Raji (cell line): Measurements from ENCODE around the gene AAMP.

Source experiments
- POLR2A ChIP-seq: IDR thresholded peaks from 2 replicates; pipeline ENCODE4 v1.6.1; 2011; ENCODE audit warnings: low read depth, low read length, control low read depth; ENCODE audit not compliant: insufficient read depth

AAMP gene

DNA sequence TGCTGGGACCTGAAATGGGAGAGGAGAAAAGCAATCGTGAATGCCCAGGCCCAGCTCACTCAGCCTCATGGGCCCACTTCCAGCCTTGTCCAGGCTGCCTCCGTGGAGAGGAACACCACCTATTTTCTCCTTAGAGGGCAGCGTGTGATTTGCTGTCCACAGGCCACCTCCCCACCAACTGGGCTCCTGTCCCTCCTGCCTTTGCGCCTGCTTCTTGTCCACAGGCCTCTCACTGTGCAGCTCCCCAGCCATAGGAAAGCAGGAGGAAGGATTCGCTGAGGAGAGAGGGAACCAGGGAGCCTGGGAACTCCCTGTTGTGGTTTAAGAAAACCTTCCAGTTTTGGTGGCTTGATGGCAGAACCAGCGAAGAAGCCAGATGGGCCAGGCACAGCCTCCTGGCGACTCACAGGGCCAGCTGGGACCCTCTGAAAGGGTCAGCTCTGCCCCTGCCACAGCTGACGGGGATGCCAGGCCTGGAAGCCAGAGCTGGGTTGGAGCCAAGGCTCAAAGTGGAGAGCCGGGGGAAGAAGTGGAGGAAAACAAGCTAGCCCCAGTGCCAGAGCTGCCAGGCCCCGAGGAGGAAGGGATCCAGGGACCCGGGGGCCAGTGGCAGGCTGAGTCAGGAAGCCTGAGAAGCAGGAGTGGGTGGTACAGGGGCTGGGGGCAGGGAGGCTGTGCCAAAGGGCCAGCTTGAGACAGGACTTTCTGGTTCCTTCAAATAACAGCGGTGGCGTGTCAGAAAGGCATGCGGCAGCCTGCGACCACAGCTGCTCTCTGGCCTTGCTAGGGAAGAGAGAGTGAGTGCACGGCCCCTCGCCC, 12.4 kb upstream of the AAMP start:
- no peak for TF ChIP-seq POLR2A

DNA sequence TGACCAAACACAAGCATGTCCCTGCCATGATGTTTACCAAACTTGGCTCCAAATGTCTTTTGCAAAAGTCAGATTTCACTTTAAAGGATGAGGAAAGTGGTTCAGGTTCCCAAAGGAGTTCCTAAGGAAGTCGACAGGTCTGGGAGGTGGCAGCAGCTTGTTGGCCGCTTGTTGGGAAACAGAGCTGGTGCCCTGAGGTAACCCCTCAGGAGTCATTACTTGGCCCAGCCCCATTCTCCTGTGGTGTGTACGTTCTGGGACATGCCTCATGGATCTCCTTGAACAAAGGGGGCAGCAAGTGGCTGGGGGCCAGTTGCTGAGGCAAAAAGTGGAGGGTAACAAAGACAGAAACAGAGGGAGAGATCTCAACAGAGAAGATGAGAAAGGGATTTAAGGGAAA, 11.5 kb upstream of the AAMP start:
- TF ChIP-seq POLR2A = no peak

DNA sequence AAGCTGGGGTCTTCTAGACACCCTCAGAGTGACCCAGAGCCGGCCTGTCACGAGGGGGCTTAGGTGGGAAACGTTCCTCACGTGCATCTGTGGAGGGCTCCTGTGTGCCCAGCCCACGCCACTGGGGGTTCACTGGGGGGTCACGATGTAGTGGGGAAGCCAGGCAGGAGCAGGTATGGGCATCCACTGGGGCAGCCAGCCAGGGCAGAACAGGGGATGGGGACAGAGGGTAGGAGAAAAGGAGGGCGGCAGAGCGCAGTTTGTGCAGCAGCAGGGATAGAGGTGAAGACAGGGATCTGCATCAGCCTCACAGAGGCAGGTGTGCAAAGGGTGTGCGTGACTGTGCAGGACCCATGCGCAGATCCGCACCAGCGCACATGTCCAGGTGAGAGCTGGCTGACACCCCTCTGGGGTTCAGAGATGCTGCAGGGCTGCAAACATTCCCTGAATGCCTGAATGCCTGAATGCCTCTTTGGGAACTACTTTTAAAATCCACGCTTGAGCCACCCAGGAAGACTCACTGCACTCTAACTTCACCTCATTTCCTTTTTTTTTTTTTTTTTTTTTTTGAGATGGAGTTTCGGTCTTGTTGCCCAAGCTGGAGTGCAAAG, 10.4 kb upstream of the AAMP start:
- TF ChIP-seq POLR2A = no peak

DNA sequence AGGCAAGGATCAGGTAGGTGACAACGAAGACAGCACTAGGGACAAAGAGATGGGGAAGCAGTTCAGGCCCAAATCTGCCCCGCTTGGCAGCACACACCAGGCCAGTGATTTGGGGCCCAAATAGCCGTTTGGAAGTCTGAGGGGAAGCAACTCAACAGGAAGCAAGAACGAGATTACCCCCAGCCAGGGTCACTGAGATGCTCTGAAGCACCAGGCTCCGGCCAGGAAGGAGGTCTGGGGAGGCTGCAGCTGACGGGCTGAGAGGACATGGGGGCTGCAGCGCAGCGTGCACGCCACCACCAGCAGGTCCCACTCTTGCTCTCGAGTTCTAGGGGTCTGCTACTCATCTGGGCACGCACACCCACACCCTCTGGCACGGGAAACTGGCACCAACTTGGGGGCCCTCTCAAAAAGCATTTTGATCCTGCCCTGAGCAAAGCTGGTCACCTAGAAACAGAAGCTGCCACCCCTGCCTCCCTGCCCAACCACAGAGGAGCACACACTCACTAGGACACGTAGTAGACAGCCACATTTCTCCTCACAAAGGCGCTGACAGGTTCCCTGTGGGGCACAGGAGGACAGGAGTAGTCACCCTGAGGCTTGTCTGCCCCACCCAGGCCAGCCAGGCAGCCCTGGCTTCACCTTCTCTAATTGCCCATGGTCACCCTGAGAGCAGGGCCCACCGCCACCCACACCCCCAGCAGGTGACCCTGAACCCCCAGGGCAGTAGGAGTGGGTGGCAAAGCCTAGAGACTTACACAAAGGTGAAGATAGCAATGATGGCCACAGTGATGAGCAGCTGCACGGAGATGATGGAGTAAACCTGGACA, 8.8 kb upstream of the AAMP start:
- TF ChIP-seq POLR2A = no peak

DNA sequence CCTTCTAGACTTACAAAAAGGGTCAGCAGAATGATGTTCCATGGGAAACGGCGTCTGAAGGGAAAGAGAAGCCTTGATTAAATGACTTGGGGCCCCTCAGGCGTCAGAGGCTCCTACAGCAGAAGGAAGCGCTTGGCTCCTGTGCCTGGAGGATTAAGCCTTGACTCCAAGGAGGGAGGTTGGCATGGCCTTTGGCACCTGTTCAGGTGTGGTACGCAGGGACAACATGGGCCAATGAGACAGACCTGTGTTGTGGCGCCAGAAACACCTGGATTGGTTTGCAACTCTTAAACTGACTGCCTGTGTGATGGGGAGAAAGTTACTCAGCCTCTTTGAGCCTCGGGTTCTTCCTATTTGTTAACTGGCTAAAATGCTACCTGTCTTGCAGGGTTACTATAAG, 8.0 kb upstream of the AAMP start:
- TF ChIP-seq POLR2A = no peak

DNA sequence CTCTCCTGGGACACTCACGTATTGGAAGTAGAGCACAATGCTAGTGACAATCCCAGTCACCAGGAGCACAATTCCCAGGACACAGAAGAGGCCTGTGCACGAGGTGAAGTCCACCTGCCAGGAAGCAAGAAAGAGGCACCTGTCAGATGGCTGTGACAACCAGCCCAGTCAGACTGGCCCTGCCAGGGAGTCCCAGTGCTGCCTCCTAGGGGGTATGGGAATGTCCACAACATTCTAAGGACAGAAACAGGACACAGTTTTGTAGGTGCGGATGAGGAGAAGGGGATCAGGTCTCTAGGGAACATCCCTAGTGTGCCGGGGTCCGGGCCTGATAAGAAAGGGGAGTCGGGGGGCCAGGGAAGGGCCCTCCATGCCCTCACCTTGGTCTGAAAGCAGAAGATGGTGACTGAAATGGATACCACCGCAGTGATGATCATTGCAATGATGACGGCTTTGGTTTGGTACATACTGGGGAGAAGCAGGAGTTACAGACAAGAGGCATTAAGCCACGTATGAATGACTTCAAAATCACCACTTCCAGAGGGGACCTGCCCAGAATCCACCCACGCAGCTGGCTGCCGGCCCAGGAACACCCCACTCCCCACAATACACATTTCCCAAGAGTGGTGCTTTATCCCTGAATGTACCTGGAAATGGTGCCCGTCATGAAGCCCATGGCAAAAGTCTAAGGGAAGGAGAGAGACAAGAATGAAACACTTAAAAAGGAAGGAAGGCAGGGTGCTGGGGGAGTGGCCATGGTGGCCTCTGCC, 7.2 kb upstream of the AAMP start:
- TF ChIP-seq POLR2A = no peak

DNA sequence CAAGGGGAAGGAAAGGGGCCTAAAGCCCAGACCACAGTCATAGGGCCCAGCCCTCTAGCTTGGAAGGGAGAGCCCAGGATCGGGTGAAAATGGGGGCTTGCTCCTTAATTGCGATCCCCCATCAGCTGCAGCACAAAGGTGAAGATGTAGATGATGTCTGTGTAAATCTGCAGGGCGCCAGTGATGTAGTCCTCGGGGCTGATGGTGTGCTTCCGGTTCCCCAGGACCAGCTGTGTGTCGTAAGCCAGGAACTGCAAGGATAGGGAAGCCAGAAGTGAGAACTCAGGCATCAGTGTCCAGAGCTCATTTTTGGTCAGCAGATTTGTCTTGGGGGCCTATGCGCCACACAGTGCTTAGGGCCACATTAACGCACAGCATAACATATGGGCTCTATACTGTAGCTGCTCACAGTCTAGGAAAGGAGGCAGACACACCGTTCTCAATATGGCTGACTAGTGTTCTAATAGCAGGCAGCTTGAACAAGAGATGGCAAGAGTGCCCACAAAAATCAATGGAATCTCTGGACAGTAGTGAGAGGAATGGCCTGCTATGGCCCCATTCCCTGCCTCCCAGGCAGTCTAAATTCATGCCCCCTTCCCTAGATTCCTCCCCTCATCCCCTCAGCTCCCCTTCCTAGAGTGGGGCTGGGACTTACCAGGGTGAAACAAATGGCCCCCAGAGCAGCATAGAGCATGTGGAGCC, 5.6 kb upstream of the AAMP start:
- TF ChIP-seq POLR2A = no peak

DNA sequence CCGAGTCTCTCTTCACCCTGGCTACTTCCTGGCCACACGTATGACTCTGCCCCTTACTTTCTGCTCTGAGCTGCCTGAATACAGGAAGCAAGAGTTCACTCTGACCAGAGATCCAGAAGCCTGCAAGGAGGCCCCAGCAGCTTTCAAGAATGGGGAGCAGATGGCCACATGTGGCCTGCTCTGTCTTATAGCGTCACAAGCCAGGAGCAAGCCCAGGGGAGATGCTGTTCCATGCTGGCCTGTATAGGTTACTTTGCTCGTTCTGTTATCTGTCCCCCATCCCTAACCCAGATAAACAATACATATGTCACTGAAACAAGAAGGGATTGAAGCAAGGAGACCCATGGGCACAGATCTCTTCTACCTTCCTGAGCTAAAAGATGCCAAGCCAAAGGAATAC, 4.6 kb upstream of the AAMP start:
- TF ChIP-seq POLR2A = no peak

DNA sequence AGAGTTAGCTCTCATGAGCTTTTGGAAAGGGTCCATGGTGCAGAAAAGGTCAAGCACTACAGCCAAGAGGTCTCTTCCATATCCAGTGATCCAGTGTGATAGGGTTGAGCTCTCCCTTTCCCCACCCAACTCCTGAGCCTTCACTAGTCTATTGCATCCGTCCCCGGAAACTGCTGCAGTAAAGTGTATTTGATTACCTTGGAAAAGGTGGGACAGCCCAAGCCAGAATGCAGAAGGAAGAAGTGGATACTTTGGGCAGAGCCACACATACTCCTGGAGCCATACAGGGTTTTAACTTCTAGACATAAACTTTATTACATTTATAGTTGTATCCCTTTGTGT, 3.9 kb upstream of the AAMP start:
- no peak for TF ChIP-seq POLR2A

DNA sequence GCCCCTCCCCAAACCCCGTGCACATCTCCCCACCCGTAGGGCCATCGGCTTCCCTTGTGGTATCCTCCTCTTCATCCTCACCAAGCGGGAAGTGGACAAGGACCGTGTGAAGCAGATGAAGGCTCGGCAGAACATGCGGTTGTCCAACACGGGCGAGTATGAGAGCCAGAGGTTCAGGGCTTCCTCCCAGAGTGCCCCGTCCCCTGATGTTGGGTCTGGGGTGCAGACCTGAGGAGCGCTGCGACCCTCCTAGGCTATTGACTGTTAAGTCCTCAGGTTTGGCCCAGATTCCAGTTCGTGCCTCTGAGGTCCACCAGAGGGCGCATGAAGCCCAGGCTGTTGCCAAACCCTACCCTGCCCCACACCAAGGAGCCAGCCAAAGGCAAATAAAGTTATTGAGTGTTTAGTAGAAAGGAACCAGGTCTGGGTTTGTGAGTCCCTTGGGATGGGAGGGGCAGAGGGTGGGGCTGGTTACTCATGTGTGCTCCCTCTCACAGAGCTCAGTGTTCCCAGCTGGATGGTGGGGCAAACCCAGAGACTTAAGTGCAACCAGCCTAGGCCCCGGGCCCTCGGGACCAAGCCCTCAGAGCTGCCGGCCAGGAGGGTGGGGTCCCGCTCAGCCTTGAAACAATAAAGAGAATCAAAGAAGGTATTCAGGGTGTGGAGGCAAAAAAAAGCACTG, 2.7 kb upstream of the AAMP start:
- 0 out of 2 replicates have a peak, but pooled peaks have one; percentile 17 for TF ChIP-seq POLR2A

DNA sequence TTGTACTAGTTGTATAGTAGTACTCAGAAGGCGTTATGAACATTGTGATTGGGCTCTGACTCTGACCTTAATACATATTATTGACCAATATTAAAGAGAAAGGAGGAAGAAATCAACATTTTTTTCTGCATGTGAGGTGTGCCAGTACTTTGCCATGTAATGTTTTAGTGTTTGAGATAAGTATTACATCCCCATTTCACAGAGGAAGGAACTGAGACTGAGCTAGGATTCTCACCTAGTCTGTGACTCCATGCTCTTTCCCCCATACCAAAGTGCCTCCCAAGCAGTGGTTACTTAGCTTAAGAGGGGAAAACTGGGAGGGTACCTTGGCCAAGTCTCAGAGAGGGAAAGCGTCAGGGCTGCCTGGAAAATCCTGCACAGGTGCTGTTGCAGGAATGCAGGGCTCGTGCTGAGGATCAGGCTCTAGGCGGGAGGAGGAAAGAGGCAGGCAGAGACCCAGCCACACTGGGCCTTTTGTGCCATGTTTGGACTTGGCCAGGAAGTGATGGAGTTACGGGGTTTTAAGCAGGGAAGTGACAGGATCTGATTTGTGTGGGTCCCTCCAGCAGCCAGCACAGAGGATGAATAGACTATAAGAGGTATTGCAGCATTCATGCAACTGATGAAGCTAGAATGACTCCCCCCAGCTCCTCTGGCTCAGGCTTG, 2.1 kb upstream of the AAMP start:
- TF ChIP-seq POLR2A = no peak

DNA sequence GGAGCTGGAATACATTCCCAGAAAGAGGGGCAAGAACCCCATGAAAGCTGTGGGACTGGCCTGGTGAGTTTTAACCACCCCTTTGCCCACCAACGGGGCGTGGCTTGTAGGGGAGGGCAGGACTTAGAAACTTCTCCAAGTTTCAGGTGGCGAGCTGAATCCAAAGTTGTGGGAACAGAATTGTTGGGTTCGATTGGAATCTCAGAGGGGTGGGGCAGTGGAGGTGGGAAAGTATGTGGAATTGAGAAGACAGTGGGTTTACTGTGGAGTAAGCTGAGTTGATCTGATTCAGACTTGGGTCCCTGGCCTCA, 1.5 kb upstream of the AAMP start:
- TF ChIP-seq POLR2A = no peak

DNA sequence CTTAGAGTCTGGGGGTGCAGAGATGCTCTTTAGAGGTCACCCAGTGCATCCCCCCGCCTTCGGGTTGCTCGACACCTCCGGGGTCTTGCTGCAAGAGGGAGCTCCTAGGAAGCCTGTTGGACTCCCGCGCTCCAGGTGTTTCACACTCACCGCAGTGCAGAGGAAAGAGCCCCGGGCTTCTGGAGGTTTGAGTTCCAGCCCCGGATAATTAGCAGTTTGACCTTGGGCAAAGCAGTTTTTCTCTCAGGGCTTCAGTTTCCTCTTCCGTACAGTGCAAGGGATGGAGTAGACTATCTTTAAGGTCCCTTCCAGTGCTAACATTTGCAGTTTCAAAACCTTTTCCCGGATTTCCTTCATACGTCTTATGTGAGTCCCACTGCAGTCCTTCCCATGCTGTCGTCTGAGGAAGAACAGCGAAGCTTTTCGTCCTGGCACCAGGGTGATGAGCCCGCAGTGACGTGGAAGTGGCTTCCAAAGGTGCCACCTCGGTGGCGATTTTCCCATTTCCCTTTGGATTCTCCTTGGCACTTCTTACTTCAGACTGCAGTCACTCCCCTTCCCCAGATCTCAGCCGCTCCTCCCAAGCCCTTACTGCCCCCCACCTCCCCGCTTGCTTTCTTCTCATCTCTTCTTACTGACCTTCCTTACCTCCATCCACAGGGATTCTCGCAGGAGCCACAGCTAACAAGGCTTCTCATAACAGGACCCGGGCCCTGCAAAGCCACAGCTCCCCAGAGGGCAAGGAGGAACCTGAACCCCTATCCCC, 967 bp upstream of the AAMP start:
- no peak for TF ChIP-seq POLR2A
